ENCODE measurements around the gene THEMIS. TPM values are rescaled to one million over a fixed set of nuclear protein-coding genes. Genes with fewer than 3 reads are reported as not detected.
"Not testable (repeated sequence)": the region's sequence is repeated elsewhere in the genome, so short reads cannot be mapped to it uniquely, and the experiment has no call there.

Gene THEMIS
- total RNA-seq, 1 donor from 2014 or later: 5.6 TPM

- Histone ChIP-seq H3K4me1 (no peaks in the 10 kb centered on the region), H3K9me3 (no peaks in the 10 kb centered on the region), H3K27ac (no peak overlapping the region), H3K4me3 (no peak overlapping the region), H3K27me3 (no peaks in the 10 kb centered on the region), H3K36me3 (no peaks in the 10 kb centered on the region)
- no peak for DNase-seq (ENCODE audit: extremely low spot score in 2 of 2)
- intact Hi-C loops (cut with DNase I): no loop called here
- TF ChIP-seq, protein P1, sequence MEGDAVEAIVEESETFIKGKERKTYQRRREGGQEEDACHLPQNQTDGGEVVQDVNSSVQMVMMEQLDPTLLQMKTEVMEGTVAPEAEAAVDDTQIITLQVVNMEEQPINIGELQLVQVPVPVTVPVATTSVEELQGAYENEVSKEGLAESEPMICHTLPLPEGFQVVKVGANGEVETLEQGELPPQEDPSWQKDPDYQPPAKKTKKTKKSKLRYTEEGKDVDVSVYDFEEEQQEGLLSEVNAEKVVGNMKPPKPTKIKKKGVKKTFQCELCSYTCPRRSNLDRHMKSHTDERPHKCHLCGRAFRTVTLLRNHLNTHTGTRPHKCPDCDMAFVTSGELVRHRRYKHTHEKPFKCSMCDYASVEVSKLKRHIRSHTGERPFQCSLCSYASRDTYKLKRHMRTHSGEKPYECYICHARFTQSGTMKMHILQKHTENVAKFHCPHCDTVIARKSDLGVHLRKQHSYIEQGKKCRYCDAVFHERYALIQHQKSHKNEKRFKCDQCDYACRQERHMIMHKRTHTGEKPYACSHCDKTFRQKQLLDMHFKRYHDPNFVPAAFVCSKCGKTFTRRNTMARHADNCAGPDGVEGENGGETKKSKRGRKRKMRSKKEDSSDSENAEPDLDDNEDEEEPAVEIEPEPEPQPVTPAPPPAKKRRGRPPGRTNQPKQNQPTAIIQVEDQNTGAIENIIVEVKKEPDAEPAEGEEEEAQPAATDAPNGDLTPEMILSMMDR (IDR thresholded peaks at IDR 0.05): no peak
- TF ChIP-seq POLR2AphosphoS5 (IDR thresholded peaks at IDR 0.05; ENCODE audit: insufficient read depth in 1 of 2, low read depth in 1 of 2) (no peak), POLR2A (IDR thresholded peaks at IDR 0.05) (no peak)
These were observed 205.8 kb downstream of the THEMIS start for GRCh38 chr6:127695108-127695507.

DNA sequence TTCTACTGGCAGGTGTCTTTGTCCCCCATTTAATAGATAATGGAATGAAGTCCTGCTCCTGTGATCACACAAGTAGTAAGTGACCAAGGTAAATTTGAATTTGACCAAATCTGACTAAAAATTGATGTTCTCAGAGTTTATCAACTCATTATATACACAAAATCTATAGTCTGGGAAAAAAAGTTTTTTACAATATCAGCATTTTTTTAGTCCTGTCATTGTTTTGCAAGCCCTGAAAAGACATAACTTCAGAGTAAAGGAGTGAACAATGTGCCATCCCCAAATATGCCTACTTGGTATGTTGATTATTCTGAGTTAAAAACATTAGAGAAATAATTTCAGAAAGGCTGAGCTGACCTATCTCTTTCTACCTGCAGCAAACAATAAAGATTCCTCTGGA lies 209.7 kb downstream of the THEMIS start:
- H3K36me3 ChIP-seq: no peaks in the 10 kb centered on the region
- no peak overlapping the region for H3K4me3 ChIP-seq
- intact Hi-C loops (cut with DNase I): no loop called here
- DNase-seq (ENCODE audit: extremely low spot score in 2 of 2): no peak
- no peaks in the 10 kb centered on the region for H3K27me3 ChIP-seq
- H3K27ac ChIP-seq: no peak overlapping the region
- TF ChIP-seq, protein P1 (IDR thresholded peaks at IDR 0.05): no peak
- TF ChIP-seq POLR2A (IDR thresholded peaks at IDR 0.05) (no peak), POLR2AphosphoS5 (IDR thresholded peaks at IDR 0.05; ENCODE audit: insufficient read depth in 1 of 2, low read depth in 1 of 2) (no peak)
- H3K9me3 ChIP-seq: no peaks in the 10 kb centered on the region
- no peaks in the 10 kb centered on the region for H3K4me1 ChIP-seq

GRCh38 chr6:127690588-127690987 lies 210.3 kb downstream of the THEMIS start:
- DNase-seq (ENCODE audit: extremely low spot score in 2 of 2): no peak
- TF ChIP-seq POLR2A (IDR thresholded peaks at IDR 0.05): no peak
- no peak for TF ChIP-seq POLR2AphosphoS5 (IDR thresholded peaks at IDR 0.05; ENCODE audit: insufficient read depth in 1 of 2, low read depth in 1 of 2)
- TF ChIP-seq, protein P1 (IDR thresholded peaks at IDR 0.05): no peak
- intact Hi-C loops (cut with DNase I): no loop called here
- Histone ChIP-seq H3K27me3 (no peaks in the 10 kb centered on the region), H3K27ac (no peak overlapping the region), H3K36me3 (no peaks in the 10 kb centered on the region), H3K9me3 (no peaks in the 10 kb centered on the region), H3K4me3 (no peak overlapping the region), H3K4me1 (no peaks in the 10 kb centered on the region)

GRCh38 chr6:127690092-127690491 lies 210.8 kb downstream of the THEMIS start:
- intact Hi-C loops (cut with DNase I): no loop called here
- no peaks in the 10 kb centered on the region for H3K36me3 ChIP-seq
- H3K27me3 ChIP-seq: no peaks in the 10 kb centered on the region
- H3K9me3 ChIP-seq: no peaks in the 10 kb centered on the region
- H3K27ac ChIP-seq: no peak overlapping the region
- no peak for DNase-seq (ENCODE audit: extremely low spot score in 2 of 2)
- H3K4me1 ChIP-seq: no peaks in the 10 kb centered on the region
- H3K4me3 ChIP-seq: no peak overlapping the region
- TF ChIP-seq POLR2AphosphoS5 (IDR thresholded peaks at IDR 0.05; ENCODE audit: insufficient read depth in 1 of 2, low read depth in 1 of 2) (no peak), POLR2A (IDR thresholded peaks at IDR 0.05) (no peak)
- TF ChIP-seq, protein P1 (IDR thresholded peaks at IDR 0.05): no peak

GRCh38 chr6:127687490-127687889 lies 213.4 kb downstream of the THEMIS start:
- H3K27ac ChIP-seq; intact Hi-C loops (cut with DNase I); H3K36me3 ChIP-seq; H3K4me1 ChIP-seq; H3K9me3 ChIP-seq; H3K4me3 ChIP-seq; DNase-seq (ENCODE audit: extremely low spot score in 2 of 2); H3K27me3 ChIP-seq: not testable (repeated sequence)

GRCh38 chr6:127686084-127686483 lies 214.8 kb downstream of the THEMIS start:
- H3K36me3 ChIP-seq: no peaks in the 10 kb centered on the region
- H3K9me3 ChIP-seq: no peaks in the 10 kb centered on the region
- no peaks in the 10 kb centered on the region for H3K27me3 ChIP-seq
- no peaks in the 10 kb centered on the region for H3K4me1 ChIP-seq
- intact Hi-C loops (cut with DNase I): no loop called here
- no peak overlapping the region for H3K27ac ChIP-seq
- DNase-seq (ENCODE audit: extremely low spot score in 2 of 2): no peak
- H3K4me3 ChIP-seq: no peak overlapping the region
- TF ChIP-seq POLR2A (IDR thresholded peaks at IDR 0.05): no peak
- TF ChIP-seq, protein P1 (IDR thresholded peaks at IDR 0.05): no peak
- TF ChIP-seq POLR2AphosphoS5 (IDR thresholded peaks at IDR 0.05; ENCODE audit: insufficient read depth in 1 of 2, low read depth in 1 of 2): no peak
